Nephron (organoid): ENCODE results near the gene EIF2AK3.
A peak's percentile ranks its signal among the peaks of the same experiment; 100 is the strongest.

ENCODE experiments used
- H3K27ac Mint-ChIP-seq, 3 experiments: 2 replicates each; pipeline ENCODE4 v1.8.0; 2020; ENCODE audit warnings: mixed read lengths in 3 of 3, mild to moderate bottlenecking in 2 of 3, moderate library complexity in 1 of 3
- H3K27me3 Mint-ChIP-seq: 2 replicates; pipeline ENCODE4 v1.8.0; 2021; ENCODE audit warnings: low read depth, mild to moderate bottlenecking, moderate library complexity, mixed read lengths
- H3K36me3 Mint-ChIP-seq: 2 replicates; pipeline ENCODE4 v1.8.0; 2020; ENCODE audit warnings: low read depth, mixed read lengths
- H3K4me1 Mint-ChIP-seq: 2 replicates; pipeline ENCODE4 v1.8.0; 2020; ENCODE audit warnings: mixed read lengths
- H3K4me3 Mint-ChIP-seq, 3 experiments: 2 replicates each; pipeline ENCODE4 v1.8.0; 2020; ENCODE audit warnings: mild to moderate bottlenecking in 3 of 3, mixed read lengths in 3 of 3, moderate library complexity in 2 of 3
- H3K9me3 Mint-ChIP-seq: 2 replicates; pipeline ENCODE4 v1.8.0; 2020; ENCODE audit warnings: mixed read lengths
- TF ChIP-seq, protein P1 (sequence below), 3 experiments: fragments of 200-600 bp; sonication (generic); IDR thresholded peaks; one replicate each; pipeline ENCODE4 v1.5.0; 2021; ENCODE audit warnings: antibody characterized with exemption in 3 of 3; ENCODE audit not compliant: unreplicated experiment in 3 of 3

The EIF2AK3 gene

DNA sequence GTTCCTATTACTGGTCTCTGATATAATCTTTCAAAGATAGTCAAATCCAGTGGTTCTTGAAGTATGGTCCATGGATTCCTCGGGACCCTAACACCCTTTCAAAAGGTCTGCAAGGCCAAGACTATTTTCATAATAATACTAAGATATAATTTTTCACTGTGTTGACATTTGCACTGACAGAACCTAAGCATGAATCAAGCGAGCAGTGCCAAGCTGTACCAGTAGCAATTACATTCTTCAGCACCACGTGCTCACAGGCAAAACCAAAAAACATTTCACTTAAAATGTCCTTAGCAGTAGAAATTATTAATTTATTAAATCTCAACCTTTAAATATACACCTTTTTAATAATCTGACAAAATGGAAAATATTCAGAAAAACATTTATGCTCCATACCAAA is 59.1 kb downstream of the EIF2AK3 start:
- no peaks in the 10 kb centered on the region for H3K9me3 Mint-ChIP-seq
- no peak overlapping the region for H3K4me3 Mint-ChIP-seq
- H3K27ac Mint-ChIP-seq = no peak overlapping the region
- TF ChIP-seq, protein P1, sequence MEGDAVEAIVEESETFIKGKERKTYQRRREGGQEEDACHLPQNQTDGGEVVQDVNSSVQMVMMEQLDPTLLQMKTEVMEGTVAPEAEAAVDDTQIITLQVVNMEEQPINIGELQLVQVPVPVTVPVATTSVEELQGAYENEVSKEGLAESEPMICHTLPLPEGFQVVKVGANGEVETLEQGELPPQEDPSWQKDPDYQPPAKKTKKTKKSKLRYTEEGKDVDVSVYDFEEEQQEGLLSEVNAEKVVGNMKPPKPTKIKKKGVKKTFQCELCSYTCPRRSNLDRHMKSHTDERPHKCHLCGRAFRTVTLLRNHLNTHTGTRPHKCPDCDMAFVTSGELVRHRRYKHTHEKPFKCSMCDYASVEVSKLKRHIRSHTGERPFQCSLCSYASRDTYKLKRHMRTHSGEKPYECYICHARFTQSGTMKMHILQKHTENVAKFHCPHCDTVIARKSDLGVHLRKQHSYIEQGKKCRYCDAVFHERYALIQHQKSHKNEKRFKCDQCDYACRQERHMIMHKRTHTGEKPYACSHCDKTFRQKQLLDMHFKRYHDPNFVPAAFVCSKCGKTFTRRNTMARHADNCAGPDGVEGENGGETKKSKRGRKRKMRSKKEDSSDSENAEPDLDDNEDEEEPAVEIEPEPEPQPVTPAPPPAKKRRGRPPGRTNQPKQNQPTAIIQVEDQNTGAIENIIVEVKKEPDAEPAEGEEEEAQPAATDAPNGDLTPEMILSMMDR (IDR thresholded peaks at IDR 0.05; ENCODE audit: unreplicated experiment in 3 of 3) = no peak
- H3K4me1 Mint-ChIP-seq = no peaks in the 10 kb centered on the region
- H3K36me3 Mint-ChIP-seq = peaks cover 38% of the 10 kb centered on the region
- H3K27me3 Mint-ChIP-seq = no peaks in the 10 kb centered on the region

DNA sequence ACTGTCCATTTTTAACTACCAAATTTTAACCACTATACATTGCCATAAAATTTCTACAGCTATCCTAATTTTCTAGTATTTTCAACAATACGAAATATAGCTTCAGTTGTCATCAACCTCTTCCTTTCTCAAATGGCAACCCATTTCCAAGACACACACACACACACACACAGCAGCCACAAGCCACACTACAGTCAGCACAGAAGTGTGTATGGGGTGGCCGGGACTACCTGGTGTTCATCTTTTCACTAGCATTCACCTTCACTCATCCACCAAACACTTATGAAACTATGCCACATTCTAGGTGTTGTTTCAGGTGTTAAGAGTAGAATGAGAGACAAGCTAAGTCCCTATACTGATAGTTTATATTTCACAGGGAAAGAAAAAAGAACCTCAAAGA is 62.9 kb downstream of the EIF2AK3 start:
- Mint-ChIP-seq H3K27me3 (no peaks in the 10 kb centered on the region), H3K9me3 (no peaks in the 10 kb centered on the region)

DNA sequence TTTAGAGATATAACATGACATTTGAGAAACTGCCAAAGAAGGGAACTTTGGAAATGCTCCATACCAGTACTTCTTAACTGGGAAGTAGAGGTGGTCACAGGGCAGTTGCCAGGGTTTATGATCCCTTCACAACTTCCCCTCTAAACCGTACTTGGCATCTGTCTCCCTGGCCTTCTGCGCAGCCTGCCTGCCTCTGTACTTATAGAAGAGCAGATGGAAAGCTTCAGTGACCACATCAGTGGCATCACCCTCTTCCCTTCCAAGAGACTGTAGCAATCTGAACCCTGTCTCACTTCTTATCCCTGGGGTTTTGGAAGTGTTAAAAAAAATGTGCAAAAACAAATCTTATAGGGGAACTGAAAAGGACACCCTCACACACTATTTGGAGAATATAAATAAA is 64.1 kb downstream of the EIF2AK3 start:
- Mint-ChIP-seq H3K4me3 (no peak overlapping the region), H3K27ac (peak overlapping the region in 2 of 3 experiments; percentile 1 to 23), H3K9me3 (no peaks in the 10 kb centered on the region), H3K36me3 (peaks cover 33% of the 10 kb centered on the region), H3K4me1 (no peaks in the 10 kb centered on the region), H3K27me3 (no peaks in the 10 kb centered on the region)
- TF ChIP-seq, protein P1 (IDR thresholded peaks at IDR 0.05; ENCODE audit: unreplicated experiment in 3 of 3) = no peak

More for the DNA sequence above, 62.9 kb downstream of the EIF2AK3 start:
- TF ChIP-seq, protein P1 (IDR thresholded peaks at IDR 0.05; ENCODE audit: unreplicated experiment in 3 of 3) = no peak
- H3K36me3 Mint-ChIP-seq = peaks cover 33% of the 10 kb centered on the region
- H3K4me3 Mint-ChIP-seq = no peak overlapping the region
- H3K27ac Mint-ChIP-seq = no peak overlapping the region
- H3K4me1 Mint-ChIP-seq = no peaks in the 10 kb centered on the region

DNA sequence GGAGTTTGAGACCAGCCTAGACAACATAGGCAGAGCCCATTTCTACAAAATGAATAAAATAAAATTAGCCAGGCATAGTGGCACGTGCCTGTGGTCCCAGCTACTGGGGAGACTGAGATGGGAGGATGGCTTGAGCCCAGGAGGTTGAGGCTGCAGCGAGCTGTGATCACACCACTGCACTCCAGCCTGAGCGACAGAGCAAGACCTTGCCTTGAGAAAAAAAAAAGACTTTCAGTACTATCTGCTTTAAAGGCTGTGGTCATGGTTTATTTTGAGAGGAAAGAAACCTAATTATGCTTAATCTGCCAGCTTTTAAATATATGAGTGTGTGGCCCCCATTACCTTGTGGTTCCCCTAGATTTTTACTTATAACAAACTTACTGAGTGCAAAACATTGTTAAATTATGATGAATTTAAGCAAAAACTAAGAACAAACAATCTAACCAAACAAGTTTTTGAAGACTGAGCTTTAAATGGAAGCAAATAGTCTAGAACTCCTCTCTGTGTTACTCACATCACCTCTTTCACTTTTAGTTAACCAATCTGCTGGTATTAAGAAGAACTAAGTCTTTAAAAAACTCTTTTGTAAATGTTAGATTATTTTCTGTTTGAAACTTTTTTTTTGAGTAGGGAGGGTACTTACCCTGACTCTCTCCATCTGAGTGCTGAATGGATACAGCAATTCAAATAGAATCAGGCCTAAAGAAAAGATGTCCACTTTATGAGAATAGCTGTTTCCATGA is 65.4 kb downstream of the EIF2AK3 start:
- Mint-ChIP-seq H3K4me1 (no peaks in the 10 kb centered on the region), H3K36me3 (peaks cover 26% of the 10 kb centered on the region), H3K4me3 (no peak overlapping the region), H3K27me3 (no peaks in the 10 kb centered on the region), H3K27ac (no peak overlapping the region), H3K9me3 (no peaks in the 10 kb centered on the region)
- TF ChIP-seq, protein P1 (IDR thresholded peaks at IDR 0.05; ENCODE audit: unreplicated experiment in 3 of 3) = no peak

DNA sequence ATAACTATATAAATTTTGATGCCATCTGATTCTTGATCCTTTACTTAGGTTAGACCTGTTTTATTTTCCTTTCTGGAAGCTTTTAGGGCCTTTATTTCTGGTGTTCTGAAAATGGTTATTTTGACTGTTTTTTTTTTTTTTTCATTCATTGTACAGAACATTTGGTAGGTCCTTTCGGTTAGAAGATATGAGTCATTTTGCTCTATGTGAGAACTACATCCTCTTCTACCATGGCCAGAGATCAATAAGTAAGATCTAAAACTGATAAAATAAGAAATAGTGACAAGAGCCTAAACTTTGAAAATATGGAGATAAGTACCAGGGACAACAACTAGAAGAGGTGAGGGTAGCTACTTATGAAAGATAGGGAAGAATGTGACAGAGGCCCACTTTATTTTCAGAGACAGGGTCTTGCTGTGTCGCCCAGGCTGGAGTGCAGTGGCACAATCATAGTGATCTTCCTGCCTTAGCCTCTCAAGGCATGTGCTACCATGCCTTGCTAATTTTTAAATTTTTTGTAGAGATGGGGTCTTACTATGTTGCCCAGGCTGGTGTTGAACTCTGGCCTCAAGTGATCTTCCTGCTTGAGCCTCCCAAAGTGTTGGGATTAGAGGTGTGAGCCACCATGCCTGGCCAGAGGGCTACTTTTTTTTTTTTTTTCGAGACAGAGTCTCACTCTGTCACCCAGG is 66.5 kb downstream of the EIF2AK3 start:
- H3K36me3 Mint-ChIP-seq = peaks cover 30% of the 10 kb centered on the region
- no peak overlapping the region for H3K4me3 Mint-ChIP-seq
- H3K27me3 Mint-ChIP-seq = no peaks in the 10 kb centered on the region
- H3K27ac Mint-ChIP-seq = no peak overlapping the region
- TF ChIP-seq, protein P1 (IDR thresholded peaks at IDR 0.05; ENCODE audit: unreplicated experiment in 3 of 3) = no peak
- H3K9me3 Mint-ChIP-seq = no peaks in the 10 kb centered on the region
- no peaks in the 10 kb centered on the region for H3K4me1 Mint-ChIP-seq
